HFFc6 (cell line): ENCODE measurements around the gene SPC24. TPM values are rescaled to one million over a fixed set of nuclear protein-coding genes. Genes with fewer than 3 reads are reported as not detected.
"Not testable (repeated sequence)": the region's sequence is repeated elsewhere in the genome, so short reads cannot be mapped to it uniquely, and the experiment has no call there.

ENCODE experiments used
- DNase-seq: peaks from one replicate; pipeline ENCODE4 v3.0.0-alpha.2; 2018
- H3K27ac Mint-ChIP-seq: 2 replicates; pipeline ENCODE4 v1.8.0; 2020; ENCODE audit warnings: mild to moderate bottlenecking, mixed read lengths
- H3K27me3 Mint-ChIP-seq: 2 replicates; pipeline ENCODE4 v1.8.0; 2021; ENCODE audit warnings: mild to moderate bottlenecking, moderate library complexity, mixed read lengths; ENCODE audit not compliant: insufficient read depth
- H3K36me3 Mint-ChIP-seq: 2 replicates; pipeline ENCODE4 v1.8.0; 2021; ENCODE audit warnings: low read depth, mixed read lengths
- H3K4me1 Mint-ChIP-seq: 2 replicates; pipeline ENCODE4 v1.8.0; 2020; ENCODE audit warnings: low read depth, mixed read lengths
- H3K4me3 Mint-ChIP-seq: 2 replicates; pipeline ENCODE4 v1.8.0; 2020; ENCODE audit warnings: mild to moderate bottlenecking, moderate library complexity, mixed read lengths
- H3K9me3 Mint-ChIP-seq: 2 replicates; pipeline ENCODE4 v1.8.0; 2020; ENCODE audit warnings: mild to moderate bottlenecking, mixed read lengths
- total RNA-seq, 6 experiments: library from RNA; stranded (reverse); fragmentation: NEBNext Ultra II Directional; extraction: Animal tissue kit (Norgen Biotek cat#: 25700); gene quantifications; 2 replicates in 1 of 6; 3 replicates in 5 of 6; pipeline ENCODE4 v1.2.3, GENCODE V29; 2021
- TF ChIP-seq, protein P1 (sequence below): fragments of 200-600 bp; sonication (generic); IDR thresholded peaks from 2 replicates; pipeline ENCODE4 v1.5.0; 2021; ENCODE audit warnings: antibody characterized with exemption, mild to moderate bottlenecking

SPC24 gene
- total RNA-seq, 6 experiments from 2014 or later, result 21.0 to 54.6 (median 50.3) TPM

DNA sequence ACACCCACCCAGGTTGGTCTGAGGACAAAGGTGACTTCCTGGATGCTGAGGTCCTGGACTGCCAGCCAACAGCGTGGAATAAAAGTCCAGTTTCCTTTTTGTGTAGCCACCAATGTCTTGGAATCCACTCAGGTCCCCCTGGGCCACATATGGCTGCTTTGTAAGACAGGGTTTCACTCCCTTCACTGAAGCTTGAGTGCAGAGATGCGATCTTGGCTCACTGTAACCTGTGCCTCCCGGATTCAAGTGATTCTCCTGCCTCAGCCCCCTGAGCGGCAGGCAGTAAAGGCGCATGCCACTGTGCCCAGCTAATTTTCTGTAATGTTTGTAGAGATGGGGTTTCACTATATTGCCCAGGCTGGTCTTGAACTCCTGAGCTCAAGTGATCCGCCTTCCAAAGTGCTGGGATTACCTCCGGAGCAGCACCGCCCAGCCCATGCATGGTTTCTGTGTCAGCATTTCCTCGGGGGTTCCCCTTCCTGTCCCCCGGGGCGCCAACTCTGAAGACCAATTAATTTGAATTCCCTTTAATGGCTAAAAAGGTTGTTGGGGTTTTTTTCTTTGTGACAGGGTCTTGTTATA is 24.2 kb upstream of the SPC24 start:
- Mint-ChIP-seq H3K4me1 (peaks cover 37% of the 10 kb centered on the region), H3K27ac (peak overlapping the region; percentile 85)
- DNase-seq, result no peak

DNA sequence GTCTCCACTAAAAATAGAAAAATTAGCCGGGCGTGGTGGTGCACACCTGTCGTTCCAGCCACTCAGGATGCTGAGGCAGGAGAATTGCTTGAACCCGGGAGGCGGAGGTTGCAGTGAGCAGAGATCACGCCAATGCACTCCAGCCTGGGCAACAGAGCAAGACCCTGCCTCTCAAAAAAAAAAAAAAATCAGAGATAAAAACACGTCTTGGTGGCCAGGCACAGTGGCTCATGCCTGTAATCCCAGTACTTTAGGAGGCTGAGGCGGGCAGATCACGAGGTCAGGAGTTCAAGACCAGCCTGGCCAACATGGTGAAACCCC is 23.5 kb upstream of the SPC24 start:
- Mint-ChIP-seq H3K27ac (peak overlapping the region; percentile 85), H3K4me1 (peaks cover 37% of the 10 kb centered on the region), H3K4me3 (peak overlapping the region; percentile 43), H3K36me3 (peaks cover 53% of the 10 kb centered on the region)
- DNase-seq, H3K27me3 Mint-ChIP-seq, H3K9me3 Mint-ChIP-seq: not testable (repeated sequence)

More for the DNA sequence above, 24.2 kb upstream of the SPC24 start:
- peaks cover 53% of the 10 kb centered on the region for H3K36me3 Mint-ChIP-seq
- H3K4me3 Mint-ChIP-seq, result no peak overlapping the region
- no peaks in the 10 kb centered on the region for H3K9me3 Mint-ChIP-seq
- peaks cover 3% of the 10 kb centered on the region; the same call in 1 of the 2 replicates for H3K27me3 Mint-ChIP-seq
- TF ChIP-seq, protein P1, sequence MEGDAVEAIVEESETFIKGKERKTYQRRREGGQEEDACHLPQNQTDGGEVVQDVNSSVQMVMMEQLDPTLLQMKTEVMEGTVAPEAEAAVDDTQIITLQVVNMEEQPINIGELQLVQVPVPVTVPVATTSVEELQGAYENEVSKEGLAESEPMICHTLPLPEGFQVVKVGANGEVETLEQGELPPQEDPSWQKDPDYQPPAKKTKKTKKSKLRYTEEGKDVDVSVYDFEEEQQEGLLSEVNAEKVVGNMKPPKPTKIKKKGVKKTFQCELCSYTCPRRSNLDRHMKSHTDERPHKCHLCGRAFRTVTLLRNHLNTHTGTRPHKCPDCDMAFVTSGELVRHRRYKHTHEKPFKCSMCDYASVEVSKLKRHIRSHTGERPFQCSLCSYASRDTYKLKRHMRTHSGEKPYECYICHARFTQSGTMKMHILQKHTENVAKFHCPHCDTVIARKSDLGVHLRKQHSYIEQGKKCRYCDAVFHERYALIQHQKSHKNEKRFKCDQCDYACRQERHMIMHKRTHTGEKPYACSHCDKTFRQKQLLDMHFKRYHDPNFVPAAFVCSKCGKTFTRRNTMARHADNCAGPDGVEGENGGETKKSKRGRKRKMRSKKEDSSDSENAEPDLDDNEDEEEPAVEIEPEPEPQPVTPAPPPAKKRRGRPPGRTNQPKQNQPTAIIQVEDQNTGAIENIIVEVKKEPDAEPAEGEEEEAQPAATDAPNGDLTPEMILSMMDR, result no peak

DNA sequence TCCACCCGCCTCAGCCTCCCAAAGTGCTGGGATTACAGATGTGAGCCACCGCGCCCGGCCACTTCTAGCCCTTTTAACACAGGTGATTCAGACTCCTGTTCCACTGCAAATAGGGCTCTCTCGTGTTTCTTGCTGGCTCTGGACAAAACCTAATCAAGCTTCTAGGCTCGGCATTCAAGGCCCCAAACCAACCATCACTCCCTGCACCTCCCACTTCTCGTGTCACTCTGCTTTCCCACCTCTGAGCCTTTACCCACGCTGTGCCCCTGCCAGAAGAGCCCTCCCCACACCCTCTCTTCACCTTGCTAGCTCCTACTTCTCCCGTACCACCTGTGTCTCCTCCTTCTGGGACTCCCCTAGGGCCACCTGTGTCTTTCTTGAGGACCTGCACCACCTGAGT is 22.0 kb upstream of the SPC24 start:
- peak overlapping the region; percentile 65 for H3K27ac Mint-ChIP-seq
- no peak overlapping the region for H3K4me3 Mint-ChIP-seq
- TF ChIP-seq, protein P1, result no peak
- H3K4me1 Mint-ChIP-seq, result peaks cover 37% of the 10 kb centered on the region
- DNase-seq, result no peak
- peaks cover 43% of the 10 kb centered on the region for H3K36me3 Mint-ChIP-seq
- peaks cover 1% of the 10 kb centered on the region; the same call in 1 of the 2 replicates for H3K27me3 Mint-ChIP-seq
- no peaks in the 10 kb centered on the region for H3K9me3 Mint-ChIP-seq

DNA sequence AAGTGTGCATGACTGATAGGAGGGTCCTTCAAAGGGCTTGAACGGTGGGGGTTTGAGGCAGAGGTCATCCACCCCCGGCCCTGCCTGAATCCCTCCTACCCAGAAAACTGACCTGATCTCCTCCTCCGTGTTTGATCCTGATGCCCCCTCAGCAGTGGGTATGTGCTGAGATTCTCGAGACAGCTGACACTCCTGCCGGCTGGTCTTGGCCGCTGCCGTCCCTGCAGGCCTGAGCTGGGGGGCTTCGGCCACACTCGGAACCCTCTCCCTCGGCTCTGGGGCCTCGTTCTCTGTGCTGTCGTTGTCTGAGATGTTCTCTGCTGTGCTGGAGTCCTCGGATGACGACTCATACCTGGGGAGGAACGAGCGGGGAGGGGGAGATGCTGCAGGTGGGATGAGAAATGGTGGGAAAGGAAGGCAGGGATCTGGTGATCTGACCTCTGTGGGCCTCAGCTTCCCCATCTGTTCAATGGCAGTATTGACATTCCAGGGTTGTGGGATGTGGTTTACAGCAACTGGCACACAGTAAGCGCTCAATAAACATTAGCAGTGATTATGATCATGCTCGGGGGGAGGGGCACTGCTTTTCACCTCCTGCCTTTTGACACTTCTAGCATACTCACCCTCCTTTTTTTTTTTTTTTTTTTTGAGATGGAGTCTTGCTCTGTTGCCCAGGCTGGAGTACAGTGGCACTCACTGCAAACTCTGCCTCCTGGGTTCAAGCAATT is 21.0 kb upstream of the SPC24 start:
- H3K4me3 Mint-ChIP-seq, result no peak overlapping the region
- H3K9me3 Mint-ChIP-seq, result no peaks in the 10 kb centered on the region
- peaks cover 36% of the 10 kb centered on the region for H3K4me1 Mint-ChIP-seq
- no peak for DNase-seq
- TF ChIP-seq, protein P1, result no peak
- H3K27ac Mint-ChIP-seq, result no peak overlapping the region; the same call in 1 of the 2 replicates
- peaks cover 1% of the 10 kb centered on the region; the same call in 1 of the 2 replicates for H3K27me3 Mint-ChIP-seq
- H3K36me3 Mint-ChIP-seq, result peaks cover 47% of the 10 kb centered on the region

DNA sequence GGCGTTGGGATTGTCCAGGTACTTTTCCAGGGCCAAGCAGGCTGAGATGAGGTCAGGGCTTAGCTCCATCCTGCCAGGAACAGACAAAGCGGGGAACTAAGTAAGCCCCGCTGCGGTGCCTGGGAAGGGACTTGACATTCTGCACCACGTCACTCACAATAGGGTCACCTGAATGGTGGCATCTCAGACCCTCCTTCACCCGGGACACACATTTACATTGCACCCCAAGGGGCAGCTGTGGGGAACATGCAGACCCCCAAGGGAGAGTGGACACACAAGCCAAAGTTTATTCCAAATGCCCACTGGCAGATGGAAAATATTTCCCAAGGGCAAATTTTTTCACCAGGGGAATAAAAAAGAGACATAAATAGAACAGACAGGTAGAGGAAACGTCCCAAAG is 20.3 kb upstream of the SPC24 start:
- Mint-ChIP-seq H3K27me3 (peaks cover 1% of the 10 kb centered on the region; the same call in 1 of the 2 replicates), H3K27ac (peak overlapping the region; percentile 40; the same call in 1 of the 2 replicates)
- TF ChIP-seq, protein P1, result no peak

DNA sequence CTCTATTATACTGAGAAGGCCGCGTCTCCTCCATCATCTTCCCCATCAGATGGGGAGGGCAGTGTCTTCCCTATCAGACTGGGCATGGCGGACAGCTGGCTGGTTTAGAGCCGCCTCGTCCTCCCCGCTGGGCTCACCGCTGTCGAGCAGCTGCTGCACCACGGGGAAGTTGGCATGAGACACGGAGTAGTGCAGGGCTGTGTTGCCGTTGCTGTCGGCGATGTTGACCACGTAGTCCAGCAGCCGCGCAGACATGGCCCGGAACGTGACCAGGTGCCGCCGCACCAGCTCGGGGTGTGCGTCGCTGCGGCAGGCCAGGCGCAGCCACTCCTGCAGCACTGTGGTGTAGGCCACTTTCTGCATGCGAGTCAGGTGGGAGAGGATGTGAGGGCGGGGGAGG is 18.8 kb upstream of the SPC24 start:
- Mint-ChIP-seq H3K9me3 (no peaks in the 10 kb centered on the region), H3K27me3 (peaks cover 1% of the 10 kb centered on the region; the same call in 1 of the 2 replicates), H3K4me1 (peaks cover 25% of the 10 kb centered on the region), H3K4me3 (no peak overlapping the region), H3K27ac (no peak overlapping the region), H3K36me3 (peaks cover 40% of the 10 kb centered on the region)
- TF ChIP-seq, protein P1, result no peak
- DNase-seq, result no peak

More for the DNA sequence above, 20.3 kb upstream of the SPC24 start:
- DNase-seq, result no peak
- peaks cover 30% of the 10 kb centered on the region for H3K4me1 Mint-ChIP-seq
- H3K4me3 Mint-ChIP-seq, result no peak overlapping the region
- no peaks in the 10 kb centered on the region for H3K9me3 Mint-ChIP-seq
- peaks cover 42% of the 10 kb centered on the region for H3K36me3 Mint-ChIP-seq
